OCI-LY1 (cell line): ENCODE data around the gene RANBP17.

Experiments
- EZH2 ChIP-seq: fragments of 200-600 bp; sonication (generic), shearing (Covaris generic); IDR thresholded peaks from 2 replicates; pipeline ENCODE4 v1.8.0; 2017; ENCODE audit warnings: borderline replicate concordance, mixed run types, mild to moderate bottlenecking, antibody characterized with exemption, low read length, moderate library complexity, mixed read lengths
- TF ChIP-seq, protein P1 (sequence below): fragments of 200-600 bp; sonication (generic), shearing (Covaris generic); IDR thresholded peaks from 2 replicates; pipeline ENCODE4 v1.5.1; 2017; ENCODE audit warnings: mild to moderate bottlenecking, antibody characterized with exemption, low read length, moderate library complexity, mixed read lengths

DNA sequence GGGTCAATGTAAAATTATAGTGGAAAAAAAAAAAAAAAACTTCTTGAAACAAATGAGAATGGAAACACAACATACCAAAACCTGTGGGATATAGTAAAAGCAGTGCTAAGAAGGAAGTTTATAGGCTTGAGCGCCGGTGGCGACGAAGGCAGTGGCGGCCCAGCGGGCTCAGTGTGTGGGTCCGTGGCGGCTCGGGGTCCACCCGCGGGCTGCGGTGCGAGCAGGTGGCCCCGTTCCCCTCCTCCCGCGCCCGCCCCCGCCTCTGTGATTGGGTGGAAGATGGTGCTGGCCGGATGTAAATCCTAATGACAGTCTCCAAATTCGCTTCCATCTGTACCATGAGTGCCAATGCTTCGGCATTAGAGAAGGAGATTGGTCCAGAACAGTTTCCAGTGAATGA lies 389.7 kb downstream of the RANBP17 start:
- TF ChIP-seq, protein P1, sequence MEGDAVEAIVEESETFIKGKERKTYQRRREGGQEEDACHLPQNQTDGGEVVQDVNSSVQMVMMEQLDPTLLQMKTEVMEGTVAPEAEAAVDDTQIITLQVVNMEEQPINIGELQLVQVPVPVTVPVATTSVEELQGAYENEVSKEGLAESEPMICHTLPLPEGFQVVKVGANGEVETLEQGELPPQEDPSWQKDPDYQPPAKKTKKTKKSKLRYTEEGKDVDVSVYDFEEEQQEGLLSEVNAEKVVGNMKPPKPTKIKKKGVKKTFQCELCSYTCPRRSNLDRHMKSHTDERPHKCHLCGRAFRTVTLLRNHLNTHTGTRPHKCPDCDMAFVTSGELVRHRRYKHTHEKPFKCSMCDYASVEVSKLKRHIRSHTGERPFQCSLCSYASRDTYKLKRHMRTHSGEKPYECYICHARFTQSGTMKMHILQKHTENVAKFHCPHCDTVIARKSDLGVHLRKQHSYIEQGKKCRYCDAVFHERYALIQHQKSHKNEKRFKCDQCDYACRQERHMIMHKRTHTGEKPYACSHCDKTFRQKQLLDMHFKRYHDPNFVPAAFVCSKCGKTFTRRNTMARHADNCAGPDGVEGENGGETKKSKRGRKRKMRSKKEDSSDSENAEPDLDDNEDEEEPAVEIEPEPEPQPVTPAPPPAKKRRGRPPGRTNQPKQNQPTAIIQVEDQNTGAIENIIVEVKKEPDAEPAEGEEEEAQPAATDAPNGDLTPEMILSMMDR, result no peak
- no peak for TF ChIP-seq EZH2
